ENCODE measurements around the gene LLGL2.

Gene LLGL2

GRCh38 chr17:75552425-75553294, 27.2 kb downstream of the LLGL2 start:
- no peak for DNase-seq

DNA sequence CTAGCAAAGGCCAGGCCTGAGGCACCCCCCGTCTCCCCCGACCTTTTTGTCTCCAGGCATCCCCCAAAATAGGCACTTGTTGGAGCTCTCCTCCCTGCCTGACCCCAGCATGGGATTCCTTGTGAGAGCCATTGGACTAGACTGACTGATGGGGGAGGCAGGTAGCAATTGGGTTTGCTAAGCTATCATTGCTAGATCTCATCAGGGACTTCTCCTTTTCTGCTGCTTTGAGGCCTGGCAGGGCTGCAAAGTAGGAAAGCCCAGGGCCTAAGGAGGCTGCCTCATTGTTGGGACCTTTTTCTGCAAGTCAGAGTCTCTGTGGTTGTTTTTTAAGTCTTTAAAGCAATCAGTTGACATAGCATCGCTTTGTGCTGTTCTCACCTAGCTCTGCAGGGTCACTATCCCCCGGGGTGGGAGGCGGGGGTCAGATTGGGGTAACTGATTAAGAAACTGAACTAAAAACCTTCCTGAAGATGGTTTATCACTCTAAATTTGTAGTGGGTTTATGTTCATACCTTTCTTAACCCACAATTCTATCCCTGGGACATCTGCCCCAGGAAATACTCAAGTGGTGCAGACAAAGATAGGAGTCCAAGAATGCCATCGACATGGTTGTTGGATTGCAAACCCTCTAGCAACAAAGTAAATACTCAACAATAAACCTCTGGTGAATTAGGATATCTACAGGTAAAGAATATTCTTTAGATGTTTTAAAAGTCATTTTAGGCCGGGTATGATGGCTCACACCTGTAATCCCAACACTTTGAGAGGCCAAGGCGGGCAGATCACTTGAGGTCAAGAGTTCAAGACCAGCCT, 28.0 kb downstream of the LLGL2 start:
- no peak for DNase-seq

GRCh38 chr17:75555679-75556153, 30.2 kb downstream of the LLGL2 start:
- DNase-seq, result no peak

- no peak for DNase-seq
Measured at GRCh38 chr17:75557075-75557851, 31.8 kb downstream of the LLGL2 start.

DNA sequence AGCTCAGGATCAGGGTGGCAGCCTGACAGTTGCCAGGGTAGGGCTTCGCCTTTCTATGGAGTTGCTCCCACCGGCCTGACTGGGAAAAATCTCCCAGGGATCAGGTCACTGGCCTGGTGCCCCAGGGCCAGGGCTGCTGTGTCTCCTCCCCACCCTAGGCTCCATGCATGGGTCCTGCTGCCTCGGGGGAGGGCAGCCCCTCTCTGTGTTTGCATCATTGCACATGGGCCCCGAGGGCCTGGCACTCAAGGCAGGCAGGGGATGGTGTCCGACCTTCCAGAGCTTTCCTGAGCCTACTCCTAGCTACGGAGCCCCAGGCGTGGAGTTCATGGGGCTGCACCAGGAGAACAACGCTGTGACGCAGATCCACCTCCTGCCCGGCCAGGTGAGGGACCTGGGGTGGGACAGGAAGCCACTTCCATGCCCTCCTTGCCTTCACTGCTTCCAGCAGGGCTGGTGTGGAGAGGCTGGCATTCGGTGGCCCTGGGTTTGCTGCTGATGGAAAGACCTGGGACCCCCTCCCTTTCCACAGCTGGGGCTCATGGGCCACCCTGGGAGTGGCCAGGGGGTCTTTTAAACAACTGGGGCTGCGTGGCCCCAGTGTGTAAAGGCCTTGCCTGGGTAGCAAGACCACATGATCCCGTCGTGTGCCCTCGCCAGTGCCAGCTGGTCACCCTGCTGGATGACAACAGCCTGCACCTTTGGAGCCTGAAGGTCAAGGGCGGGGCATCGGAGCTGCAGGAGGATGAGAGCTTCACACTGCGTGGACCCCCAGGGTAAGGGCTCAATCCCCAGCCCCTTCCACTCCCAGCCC, 32.6 kb downstream of the LLGL2 start:
- no peak for DNase-seq

DNA sequence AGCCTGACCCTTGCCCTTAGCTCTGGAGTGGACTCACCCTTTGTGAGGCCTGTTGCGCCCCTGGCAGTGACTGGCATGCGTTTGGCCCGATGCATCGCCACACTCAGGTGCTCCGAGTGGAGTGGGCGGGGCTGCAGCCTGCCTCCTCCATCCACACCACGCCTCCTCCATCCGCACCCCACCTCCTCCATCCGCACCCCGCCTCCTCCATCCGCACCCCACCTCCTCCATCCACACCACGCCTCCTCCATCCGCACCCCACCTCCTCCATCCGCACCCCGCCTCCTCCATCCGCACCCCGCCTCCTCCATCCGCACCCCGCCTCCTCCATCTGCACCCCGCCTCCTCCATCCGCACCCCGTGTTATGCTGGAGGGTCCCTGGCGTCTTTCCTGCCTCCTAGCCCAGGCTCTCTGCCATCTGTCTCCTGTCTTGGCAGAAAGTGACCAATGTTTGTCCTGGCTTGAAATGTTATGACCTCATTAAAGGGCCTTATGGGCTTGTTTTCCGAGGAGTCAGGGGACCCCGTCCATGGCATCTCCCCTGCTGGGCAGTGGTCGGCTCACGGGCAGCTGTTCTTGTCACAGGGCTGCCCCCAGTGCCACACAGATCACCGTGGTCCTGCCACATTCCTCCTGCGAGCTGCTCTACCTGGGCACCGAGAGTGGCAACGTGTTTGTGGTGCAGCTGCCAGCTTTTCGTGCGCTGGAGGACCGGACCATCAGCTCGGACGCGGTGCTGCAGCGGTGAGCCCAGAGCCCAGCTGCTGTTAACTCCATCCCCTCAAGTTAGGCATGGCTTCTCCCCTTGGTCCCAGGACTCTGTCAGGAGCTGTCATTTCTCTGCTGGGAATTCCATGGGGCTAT, 33.4 kb downstream of the LLGL2 start:
- DNase-seq, result no peak

- no peak for DNase-seq
Measured at GRCh38 chr17:75559958-75560533, 34.5 kb downstream of the LLGL2 start.

DNA sequence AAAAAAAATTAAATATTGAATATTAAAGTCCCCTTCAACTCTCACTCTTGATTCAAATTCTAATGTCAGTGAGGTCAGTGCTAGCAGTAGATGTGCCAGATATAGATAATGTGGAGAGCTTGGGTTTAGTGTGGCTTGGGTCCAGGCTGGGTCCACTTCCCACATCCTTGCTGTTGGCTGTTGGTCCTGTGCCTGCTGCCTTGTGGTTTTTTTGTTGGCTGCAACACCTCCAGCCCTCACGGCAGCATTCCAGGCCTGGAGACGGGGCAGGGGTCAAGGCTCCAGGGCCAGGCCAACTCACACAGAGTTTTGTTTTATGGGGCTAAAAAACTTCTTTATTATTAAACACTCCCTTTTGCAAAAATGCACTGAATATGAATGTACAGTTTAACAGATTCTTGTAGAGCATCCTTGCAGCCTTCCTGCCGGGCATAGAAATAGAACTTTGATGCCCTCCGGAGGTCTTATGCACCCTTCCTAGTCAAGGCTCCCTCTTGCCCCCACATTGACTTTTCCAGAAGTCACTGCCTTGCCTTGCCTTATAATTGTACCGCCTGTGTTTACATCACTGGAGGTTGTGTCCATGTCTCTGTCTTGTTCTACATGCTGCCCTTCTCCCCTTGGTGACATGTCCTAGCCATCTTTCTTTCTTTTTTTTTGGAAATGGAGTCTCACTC, 36.6 kb downstream of the LLGL2 start:
- no peak for DNase-seq

DNA sequence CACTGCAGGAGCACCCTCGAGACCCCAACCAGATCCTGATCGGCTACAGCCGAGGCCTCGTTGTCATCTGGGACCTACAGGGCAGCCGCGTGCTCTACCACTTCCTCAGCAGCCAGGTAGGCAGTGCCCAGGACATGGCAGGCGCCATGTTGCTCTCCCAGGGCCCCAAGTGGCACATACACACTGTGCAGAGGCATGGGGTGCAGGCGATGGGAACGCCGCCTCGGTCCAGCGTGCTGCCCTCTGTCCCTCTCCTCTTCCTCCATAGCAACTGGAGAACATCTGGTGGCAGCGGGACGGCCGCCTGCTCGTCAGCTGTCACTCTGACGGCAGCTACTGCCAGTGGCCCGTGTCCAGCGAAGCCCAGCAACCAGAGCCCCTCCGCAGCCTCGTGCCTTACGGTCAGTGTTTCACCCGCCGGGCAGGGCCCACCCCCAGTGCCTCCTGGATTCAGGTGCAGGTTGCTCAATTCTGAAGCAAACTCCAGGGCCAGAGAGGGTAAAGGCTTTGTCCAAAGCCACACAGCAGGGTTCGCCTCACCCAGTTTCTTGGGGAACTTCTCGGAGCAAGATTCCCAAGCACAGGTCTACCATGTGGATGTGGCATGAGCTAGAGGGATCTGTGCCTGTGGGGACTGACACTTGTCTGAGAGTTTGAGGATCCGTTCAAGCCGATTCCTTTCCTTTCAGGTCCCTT, 37.7 kb downstream of the LLGL2 start:
- DNase-seq, result no peak

DNA sequence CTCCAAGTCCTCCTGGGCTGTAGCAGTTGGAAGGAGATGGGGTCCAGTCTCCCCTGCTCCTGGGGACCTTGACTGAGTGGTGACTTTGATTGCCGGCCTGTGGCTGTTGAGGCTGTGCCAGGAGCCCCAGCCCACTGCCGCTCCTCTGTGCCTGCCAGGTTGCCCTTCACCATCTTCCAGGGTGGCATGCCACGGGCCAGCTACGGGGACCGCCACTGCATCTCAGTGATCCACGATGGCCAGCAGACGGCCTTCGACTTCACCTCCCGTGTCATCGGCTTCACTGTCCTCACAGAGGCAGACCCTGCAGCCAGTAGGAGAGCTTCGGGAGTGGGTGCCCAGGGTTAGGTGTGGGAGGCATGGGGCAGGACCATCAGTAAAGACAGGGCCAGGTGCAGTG, 38.7 kb downstream of the LLGL2 start:
- DNase-seq, result no peak

- DNase-seq, result no peak
Measured at GRCh38 chr17:75565066-75565465, 39.6 kb downstream of the LLGL2 start.

- no peak for DNase-seq
Measured at GRCh38 chr17:75565618-75566017, 40.1 kb downstream of the LLGL2 start.

DNA sequence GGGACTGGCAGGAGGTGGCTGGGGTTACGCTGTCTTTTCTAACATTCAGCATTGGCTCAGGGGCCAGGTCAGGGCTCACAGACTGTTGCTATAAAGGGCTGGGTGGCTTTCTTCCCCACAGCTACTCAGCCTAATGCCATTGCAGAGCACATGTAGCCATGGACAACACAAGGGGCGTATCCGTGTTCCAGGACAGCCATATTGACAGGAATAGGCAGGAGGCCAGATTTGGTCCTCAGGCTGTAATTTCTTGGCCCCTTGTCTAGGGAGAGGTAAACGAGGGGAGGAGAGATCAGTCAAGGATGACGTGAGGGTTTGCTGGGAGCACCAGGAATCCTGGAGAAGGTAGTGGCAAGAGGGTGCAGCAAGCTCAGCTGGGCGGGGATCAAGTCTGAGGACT, 40.9 kb downstream of the LLGL2 start:
- no peak for DNase-seq

DNA sequence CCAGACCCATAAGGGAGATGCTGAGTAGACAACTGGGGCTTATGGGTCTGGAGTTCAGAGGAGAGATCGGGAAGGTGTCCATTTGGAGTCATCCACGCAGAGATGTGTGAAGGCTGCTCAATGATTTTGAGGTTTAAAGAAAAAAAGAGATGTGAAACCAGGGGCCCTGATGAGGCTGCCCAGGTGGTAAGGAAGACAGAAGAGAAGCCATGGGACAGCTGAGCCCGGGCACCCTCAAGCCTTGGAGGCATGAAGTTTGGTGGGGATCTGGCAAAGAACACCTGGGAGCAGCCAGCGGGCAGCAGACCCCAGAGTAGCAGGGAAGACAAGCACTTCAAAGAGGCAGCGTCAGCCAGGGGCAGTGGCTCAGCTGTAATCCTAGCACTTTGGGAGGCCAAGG, 41.3 kb downstream of the LLGL2 start:
- no peak for DNase-seq

- no peak for DNase-seq
Measured at GRCh38 chr17:75568412-75569255, 43.1 kb downstream of the LLGL2 start.

DNA sequence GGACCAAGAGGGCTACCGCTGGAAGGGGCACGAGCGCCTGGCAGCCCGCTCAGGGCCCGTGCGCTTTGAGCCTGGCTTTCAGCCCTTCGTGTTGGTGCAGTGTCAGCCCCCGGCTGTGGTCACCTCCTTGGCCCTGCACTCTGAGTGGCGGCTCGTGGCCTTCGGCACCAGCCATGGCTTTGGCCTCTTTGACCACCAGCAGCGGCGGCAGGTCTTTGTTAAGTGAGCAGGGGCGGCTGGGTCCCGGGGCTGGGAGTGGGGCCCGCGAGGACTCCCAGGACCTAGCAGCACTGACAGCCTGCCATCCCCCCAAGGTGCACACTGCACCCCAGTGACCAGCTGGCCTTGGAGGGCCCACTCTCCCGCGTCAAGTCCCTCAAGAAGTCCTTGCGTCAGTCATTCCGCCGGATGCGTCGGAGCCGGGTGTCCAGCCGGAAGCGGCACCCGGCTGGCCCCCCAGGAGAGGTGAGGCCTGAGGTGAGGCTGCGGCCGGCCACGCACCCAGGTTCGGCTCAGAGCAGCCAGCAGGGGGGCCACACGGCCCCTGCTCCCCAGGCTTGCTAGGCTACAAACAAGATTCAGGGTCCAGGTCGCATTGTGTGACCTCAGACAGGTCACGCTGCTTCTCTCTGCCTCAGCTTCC, 44.7 kb downstream of the LLGL2 start:
- DNase-seq, result no peak

GRCh38 chr17:75570772-75571171, 45.3 kb downstream of the LLGL2 start:
- no peak for DNase-seq

Data from inflammatory macrophage treated with lipopolysaccharide for 4 hours (primary cell).